Right atrium auricular region (tissue), 2 donors: Measurements from ENCODE around the gene NFASC. TPM values are rescaled to one million over a fixed set of nuclear protein-coding genes. Genes with fewer than 3 reads are reported as not detected.
A peak's percentile ranks its signal among the peaks of the same experiment; 100 is the strongest.

ENCODE experiments used
- DNase-seq: peaks from one replicate; pipeline ENCODE4 v3.0.0-alpha.2; 2019; ENCODE audit warnings: low spot score
- H3K27ac ChIP-seq, 2 donors: fragments of 200-600 bp; sonication (generic); 1 replicate in 1 of 2; 2 replicates in 1 of 2; pipeline ENCODE4 v1.5.1; 2016 to 2019
- H3K27me3 ChIP-seq, 2 donors: fragments of 200-600 bp; sonication (generic); one replicate each; pipeline versions ENCODE4 v1.5.1 to v1.6.0; 2017 to 2019
- H3K36me3 ChIP-seq: fragments of 200-600 bp; sonication (generic); one replicate; pipeline ENCODE4 v1.5.1; 2016
- H3K4me1 ChIP-seq, 2 donors: fragments of 200-600 bp; sonication (generic); one replicate each; pipeline versions ENCODE4 v1.5.1 to v1.6.0; 2017 to 2019
- H3K4me3 ChIP-seq, 2 donors: fragments of 200-600 bp; sonication (generic); 1 replicate in 1 of 2; 2 replicates in 1 of 2; pipeline ENCODE4 v1.5.1; 2017 to 2019; ENCODE audit warnings: mild to moderate bottlenecking in 1 of 2, moderate library complexity in 1 of 2
- H3K9me3 ChIP-seq, 2 donors: fragments of 200-600 bp; sonication (generic); one replicate each; pipeline ENCODE4 v1.5.1; 2019
- total RNA-seq, 2 donors: library from RNA; depleted of rRNA; stranded (reverse); fragments of >200 nt; gene quantifications; one replicate each; pipeline ENCODE4 v1.1.0, GENCODE V29; 2016
- TF ChIP-seq, protein P1 (sequence below), 2 donors: fragments of 200-600 bp; sonication (generic); IDR thresholded peaks; one replicate each; pipeline ENCODE4 v1.5.1; 2019; ENCODE audit warnings: antibody characterized with exemption in 2 of 2

The NFASC gene
- total RNA-seq, 2 donors from 2014 or later: 38.5 to 45.9 TPM

DNA sequence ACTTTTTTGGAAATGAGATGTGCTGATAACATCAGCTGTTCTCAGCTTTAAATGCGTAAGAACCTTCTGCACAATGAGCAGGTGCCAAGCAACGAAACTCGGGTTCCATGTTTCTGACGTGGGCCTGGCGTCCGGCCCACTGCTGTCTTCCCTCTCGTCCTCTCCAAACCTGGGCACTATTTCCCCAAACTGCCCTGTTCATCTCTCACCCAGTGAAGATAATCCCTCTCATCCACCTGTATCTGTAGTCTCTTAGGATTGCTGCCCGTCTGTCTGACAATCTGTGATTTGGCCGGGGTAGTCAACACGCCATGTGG is 122.3 kb downstream of the NFASC start:
- DNase-seq: no peak
- H3K4me3 ChIP-seq: no peak overlapping the region
- no peaks in the 10 kb centered on the region for H3K27me3 ChIP-seq
- H3K27ac ChIP-seq: no peak overlapping the region
- peaks cover 0 to 18% of the 10 kb centered on the region in 2 donors for H3K4me1 ChIP-seq
- TF ChIP-seq, protein P1, sequence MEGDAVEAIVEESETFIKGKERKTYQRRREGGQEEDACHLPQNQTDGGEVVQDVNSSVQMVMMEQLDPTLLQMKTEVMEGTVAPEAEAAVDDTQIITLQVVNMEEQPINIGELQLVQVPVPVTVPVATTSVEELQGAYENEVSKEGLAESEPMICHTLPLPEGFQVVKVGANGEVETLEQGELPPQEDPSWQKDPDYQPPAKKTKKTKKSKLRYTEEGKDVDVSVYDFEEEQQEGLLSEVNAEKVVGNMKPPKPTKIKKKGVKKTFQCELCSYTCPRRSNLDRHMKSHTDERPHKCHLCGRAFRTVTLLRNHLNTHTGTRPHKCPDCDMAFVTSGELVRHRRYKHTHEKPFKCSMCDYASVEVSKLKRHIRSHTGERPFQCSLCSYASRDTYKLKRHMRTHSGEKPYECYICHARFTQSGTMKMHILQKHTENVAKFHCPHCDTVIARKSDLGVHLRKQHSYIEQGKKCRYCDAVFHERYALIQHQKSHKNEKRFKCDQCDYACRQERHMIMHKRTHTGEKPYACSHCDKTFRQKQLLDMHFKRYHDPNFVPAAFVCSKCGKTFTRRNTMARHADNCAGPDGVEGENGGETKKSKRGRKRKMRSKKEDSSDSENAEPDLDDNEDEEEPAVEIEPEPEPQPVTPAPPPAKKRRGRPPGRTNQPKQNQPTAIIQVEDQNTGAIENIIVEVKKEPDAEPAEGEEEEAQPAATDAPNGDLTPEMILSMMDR (IDR thresholded peaks at IDR 0.05): no peak
- H3K36me3 ChIP-seq: peaks cover 34% of the 10 kb centered on the region
- H3K9me3 ChIP-seq: no peaks in the 10 kb centered on the region

- Histone ChIP-seq H3K9me3 (no peaks in the 10 kb centered on the region), H3K4me1 (peaks cover 0 to 12% of the 10 kb centered on the region in 2 donors), H3K27ac (no peak overlapping the region), H3K36me3 (peaks cover 26% of the 10 kb centered on the region), H3K27me3 (no peaks in the 10 kb centered on the region), H3K4me3 (no peak overlapping the region)
- DNase-seq: no peak
- TF ChIP-seq, protein P1 (IDR thresholded peaks at IDR 0.05): no peak
Measured at GRCh38 chr1:204994086-204994862, 123.6 kb downstream of the NFASC start.

- Histone ChIP-seq H3K9me3 (no peaks in the 10 kb centered on the region), H3K4me1 (peaks cover 0 to 11% of the 10 kb centered on the region in 2 donors), H3K27me3 (no peaks in the 10 kb centered on the region), H3K36me3 (peaks cover 13% of the 10 kb centered on the region), H3K27ac (peak overlapping the region in 1 of 2 donors; percentile 16), H3K4me3 (no peak overlapping the region)
- DNase-seq: no peak
- TF ChIP-seq, protein P1 (IDR thresholded peaks at IDR 0.05): no peak
Measured at GRCh38 chr1:204996981-204997380, 126.3 kb downstream of the NFASC start.

DNA sequence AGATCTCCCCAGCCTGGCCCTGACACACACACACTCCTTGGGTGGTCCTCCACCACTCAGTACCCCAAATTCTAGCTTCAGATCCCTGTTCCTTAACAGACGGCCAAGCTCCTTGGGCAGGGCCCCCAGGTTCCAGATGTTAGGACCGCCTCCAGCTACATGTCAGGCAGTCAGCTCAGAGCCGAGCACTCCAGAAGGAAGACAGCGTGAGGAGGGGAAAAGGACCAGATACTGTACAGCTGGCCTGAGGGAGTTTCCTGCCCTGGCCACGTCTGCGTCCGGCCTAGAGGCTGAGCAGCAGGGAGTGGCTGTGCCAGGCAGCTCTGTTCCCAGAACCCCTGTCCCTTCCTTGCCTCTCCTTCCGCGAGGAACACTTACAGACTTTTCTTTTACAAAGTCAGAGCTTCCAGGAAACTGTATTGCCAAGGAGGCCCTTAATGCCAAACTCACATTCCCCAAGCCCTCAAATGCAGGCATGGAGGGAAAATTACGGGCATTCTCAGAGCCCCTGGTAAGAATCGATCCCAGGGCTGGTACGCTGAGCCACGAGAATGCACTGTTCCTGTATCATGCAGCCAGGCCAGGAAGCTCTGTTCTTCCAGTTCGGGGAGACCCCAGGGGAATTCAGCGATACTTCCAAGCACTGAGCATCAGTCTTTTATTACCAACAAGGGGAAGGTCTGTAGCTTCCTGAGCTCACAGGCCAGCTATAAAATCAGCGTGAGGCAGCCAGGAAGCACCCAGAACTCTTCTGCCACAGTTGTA is 127.1 kb downstream of the NFASC start:
- Histone ChIP-seq H3K27me3 (no peaks in the 10 kb centered on the region), H3K9me3 (no peaks in the 10 kb centered on the region), H3K4me3 (no peak overlapping the region), H3K36me3 (peaks cover 6% of the 10 kb centered on the region), H3K4me1 (peaks cover 0 to 11% of the 10 kb centered on the region in 2 donors), H3K27ac (peak overlapping the region in 1 of 2 donors; percentile 16)
- DNase-seq: no peak
- TF ChIP-seq, protein P1 (IDR thresholded peaks at IDR 0.05): no peak

DNA sequence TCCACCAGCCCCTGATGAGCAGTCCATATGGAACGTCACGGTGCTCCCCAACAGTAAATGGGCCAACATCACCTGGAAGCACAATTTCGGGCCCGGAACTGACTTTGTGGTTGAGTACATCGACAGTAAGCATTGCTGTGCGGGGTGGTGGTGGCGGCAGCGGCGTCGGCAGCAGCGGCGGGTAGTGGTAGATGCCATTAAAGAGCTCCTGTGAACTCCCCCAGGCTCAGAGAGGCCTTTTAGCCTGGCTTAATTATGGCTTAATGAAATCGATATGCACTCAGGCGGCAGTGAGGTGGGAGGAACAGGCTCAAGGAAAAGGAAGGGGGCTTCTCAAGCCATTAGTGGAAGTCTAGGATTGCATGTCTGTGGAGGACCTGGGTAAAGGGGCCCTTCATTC is 130.5 kb downstream of the NFASC start:
- TF ChIP-seq, protein P1 (IDR thresholded peaks at IDR 0.05): no peak
- Histone ChIP-seq H3K27ac (no peak overlapping the region), H3K4me1 (peaks cover 0 to 11% of the 10 kb centered on the region in 2 donors), H3K9me3 (no peaks in the 10 kb centered on the region), H3K4me3 (no peak overlapping the region), H3K27me3 (no peaks in the 10 kb centered on the region), H3K36me3 (no peaks in the 10 kb centered on the region)
- DNase-seq: no peak
